Caco-2 (cell line): ENCODE measurements around the gene CFAP43. TPM values are rescaled to one million over a fixed set of nuclear protein-coding genes. Genes with fewer than 3 reads are reported as not detected.

Experiments used
- BruUV-seq: library from RNA; stranded (reverse); fragments of 400-500 nt; replicated peaks from 2 replicates; lab custom pipeline; 2021; lab: Mats Ljungman, UMichigan
- CTCF ChIA-PET: fragments of 300-600 bp; sonication (Branson Sonifier 250); formaldehyde crosslinking; loops from one replicate; lab custom pipeline; 2022; ENCODE audit warnings: antibody characterized with exemption; lab: Charles Lee
- POLR2A ChIA-PET: fragments of 300-600 bp; sonication (Branson Sonifier 250); formaldehyde crosslinking; loops from one replicate; lab custom pipeline; 2022; ENCODE audit warnings: antibody characterized with exemption; lab: Charles Lee
- DNase-seq, 2 experiments: peaks; one replicate each; pipeline versions ENCODE4 v3.0.0 to v3.0.0-alpha.2; 2020 to 2022
- H3K27me3 ChIP-seq: replicated peaks from 2 replicates; pipeline ENCODE4 v1.6.0; 2011; ENCODE audit warnings: low read length; ENCODE audit not compliant: control insufficient read depth, insufficient read depth
- H3K36me3 ChIP-seq: 2 replicates; pipeline ENCODE4 v1.5.1; 2011; ENCODE audit warnings: low read length; ENCODE audit not compliant: control insufficient read depth, insufficient read depth
- H3K4me1 ChIP-seq: fragments of 250-450 bp; sonication (Bioruptor Pico); 2 replicates; pipeline ENCODE4 v1.5.1; 2020; ENCODE audit warnings: mild to moderate bottlenecking
- H3K4me3 ChIP-seq: 2 replicates; pipeline ENCODE4 v1.5.1; 2011; ENCODE audit warnings: low read depth, mild to moderate bottlenecking, control low read depth, low read length
- H3K9me3 ChIP-seq: fragments of 250-450 bp; sonication (Bioruptor Pico); 2 replicates; pipeline ENCODE4 v1.5.1; 2020; ENCODE audit warnings: mild to moderate bottlenecking, moderate library complexity
- H3K27ac Mint-ChIP-seq: one replicate; pipeline ENCODE4 v1.8.0; 2022; ENCODE audit warnings: mixed read lengths; ENCODE audit not compliant: unreplicated experiment
- H3K27me3 Mint-ChIP-seq: one replicate; pipeline ENCODE4 v1.8.0; 2022; ENCODE audit warnings: mixed read lengths; ENCODE audit not compliant: insufficient read depth, unreplicated experiment
- H3K36me3 Mint-ChIP-seq: one replicate; pipeline ENCODE4 v1.8.0; 2022; ENCODE audit warnings: mild to moderate bottlenecking, mixed read lengths; ENCODE audit not compliant: insufficient read depth, unreplicated experiment
- H3K4me1 Mint-ChIP-seq: one replicate; pipeline ENCODE4 v1.8.0; 2022; ENCODE audit warnings: low read depth, mixed read lengths; ENCODE audit not compliant: unreplicated experiment
- H3K4me3 Mint-ChIP-seq: one replicate; pipeline ENCODE4 v1.8.0; 2022; ENCODE audit warnings: mild to moderate bottlenecking, moderate library complexity, mixed read lengths; ENCODE audit not compliant: unreplicated experiment
- H3K9me3 Mint-ChIP-seq: one replicate; pipeline ENCODE4 v1.8.0; 2022; ENCODE audit warnings: mixed read lengths; ENCODE audit not compliant: unreplicated experiment
- intact Hi-C: fragments of 100-400 bp; cut with micrococcal nuclease; formaldehyde crosslinking; loops from one replicate; pipeline ENCODE4 v1.10.0; 2022; ENCODE audit not compliant: unreplicated experiment
- total RNA-seq: library from RNA; stranded (reverse); gene quantifications from 2 replicates; pipeline ENCODE4 v1.2.3, GENCODE V29; 2022
- TF ChIP-seq, protein P1 (sequence below), 2 experiments: fragments of 200-600 bp in 1 of 2; IDR thresholded peaks; 1 replicate in 1 of 2; 2 replicates in 1 of 2; pipeline versions ENCODE4 v1.5.1 to v1.8.0; 2011 to 2022; ENCODE audit warnings: antibody characterized with exemption in 1 of 2, control low read depth in 1 of 2, inconsistent platforms in 1 of 2, low read depth in 1 of 2, low read length in 1 of 2, mild to moderate bottlenecking in 1 of 2, moderate library complexity in 1 of 2; ENCODE audit not compliant: insufficient read depth in 1 of 2, severe bottlenecking in 1 of 2, unreplicated experiment in 1 of 2

CFAP43 gene
- total RNA-seq, 1 experiment from 2014 or later: 0.52 TPM

DNA sequence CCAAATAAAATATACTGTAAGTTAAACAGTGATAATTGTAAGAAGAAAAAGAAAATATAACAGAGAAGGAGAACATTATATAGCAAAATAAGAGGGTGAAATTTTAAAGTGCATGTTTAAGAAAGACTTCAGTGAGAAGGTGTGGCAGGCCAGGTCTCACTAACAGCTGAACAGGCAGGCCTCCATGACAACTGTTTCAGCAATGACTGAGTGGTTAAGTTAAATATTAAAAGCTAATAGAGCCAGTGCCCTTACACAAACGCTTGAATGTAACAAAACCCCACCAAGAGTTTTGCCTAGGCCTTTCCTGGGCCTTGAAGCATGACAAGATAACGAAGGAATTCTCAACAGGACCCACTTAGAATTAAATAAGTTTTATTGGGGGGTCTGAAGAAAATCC lies 32.6 kb downstream of the CFAP43 start:
- CTCF ChIA-PET: interaction anchor here (1.2 kb wide), 1 partner anchor 79 kb away, joined by 3 read pairs; no protein-coding TSS in a partner anchor
- DNase-seq: no peak
- no peak overlapping the region for H3K4me3 Mint-ChIP-seq
- Histone ChIP-seq H3K4me3 (no peak overlapping the region), H3K27me3 (no peaks in the 10 kb centered on the region), H3K4me1 (peaks cover 15% of the 10 kb centered on the region), H3K9me3 (no peaks in the 10 kb centered on the region), H3K36me3 (no peaks in the 10 kb centered on the region)
- no TSS peak for BruUV-seq
- H3K4me1 Mint-ChIP-seq: peaks cover 11% of the 10 kb centered on the region
- POLR2A ChIA-PET: no interaction called here
- no peaks in the 10 kb centered on the region for H3K9me3 Mint-ChIP-seq
- H3K36me3 Mint-ChIP-seq: no peaks in the 10 kb centered on the region
- H3K27ac Mint-ChIP-seq: no peak overlapping the region
- H3K27me3 Mint-ChIP-seq: no peaks in the 10 kb centered on the region
- intact Hi-C loops: no loop called here
- TF ChIP-seq, protein P1, sequence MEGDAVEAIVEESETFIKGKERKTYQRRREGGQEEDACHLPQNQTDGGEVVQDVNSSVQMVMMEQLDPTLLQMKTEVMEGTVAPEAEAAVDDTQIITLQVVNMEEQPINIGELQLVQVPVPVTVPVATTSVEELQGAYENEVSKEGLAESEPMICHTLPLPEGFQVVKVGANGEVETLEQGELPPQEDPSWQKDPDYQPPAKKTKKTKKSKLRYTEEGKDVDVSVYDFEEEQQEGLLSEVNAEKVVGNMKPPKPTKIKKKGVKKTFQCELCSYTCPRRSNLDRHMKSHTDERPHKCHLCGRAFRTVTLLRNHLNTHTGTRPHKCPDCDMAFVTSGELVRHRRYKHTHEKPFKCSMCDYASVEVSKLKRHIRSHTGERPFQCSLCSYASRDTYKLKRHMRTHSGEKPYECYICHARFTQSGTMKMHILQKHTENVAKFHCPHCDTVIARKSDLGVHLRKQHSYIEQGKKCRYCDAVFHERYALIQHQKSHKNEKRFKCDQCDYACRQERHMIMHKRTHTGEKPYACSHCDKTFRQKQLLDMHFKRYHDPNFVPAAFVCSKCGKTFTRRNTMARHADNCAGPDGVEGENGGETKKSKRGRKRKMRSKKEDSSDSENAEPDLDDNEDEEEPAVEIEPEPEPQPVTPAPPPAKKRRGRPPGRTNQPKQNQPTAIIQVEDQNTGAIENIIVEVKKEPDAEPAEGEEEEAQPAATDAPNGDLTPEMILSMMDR (IDR thresholded peaks at IDR 0.05; ENCODE audit: insufficient read depth in 1 of 2, low read depth in 1 of 2, low read length in 1 of 2, severe bottlenecking in 1 of 2, unreplicated experiment in 1 of 2): no peak

DNA sequence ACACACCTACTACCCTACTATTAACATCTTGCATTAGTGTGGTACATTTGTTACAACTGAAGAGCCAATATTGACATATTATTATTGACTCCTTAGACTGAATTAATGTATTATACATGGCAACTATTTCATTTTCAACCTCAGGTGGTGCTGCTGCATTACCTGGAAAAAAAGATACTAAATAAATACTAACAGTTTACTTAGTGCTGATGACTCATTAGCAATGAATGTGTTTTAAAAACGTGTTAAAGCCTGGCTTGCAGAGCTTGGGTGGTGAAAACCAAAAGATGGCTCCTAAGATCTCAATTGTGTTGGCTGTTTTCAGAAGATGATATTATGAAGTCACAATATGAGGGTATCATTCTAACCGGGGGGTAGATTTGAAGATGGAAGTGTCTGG lies 34.8 kb downstream of the CFAP43 start:
- Mint-ChIP-seq H3K4me3 (no peak overlapping the region), H3K4me1 (peaks cover 11% of the 10 kb centered on the region), H3K36me3 (no peaks in the 10 kb centered on the region), H3K27me3 (no peaks in the 10 kb centered on the region), H3K27ac (no peak overlapping the region), H3K9me3 (no peaks in the 10 kb centered on the region)
- DNase-seq: peak in 1 of 2 experiments; percentile 6
- intact Hi-C loops: no loop called here
- no peaks in the 10 kb centered on the region for H3K9me3 ChIP-seq
- no peak overlapping the region for H3K4me3 ChIP-seq
- ChIA-PET POLR2A (no interaction called here), CTCF (no interaction called here)
- no TSS peak for BruUV-seq
- peaks cover 15% of the 10 kb centered on the region for H3K4me1 ChIP-seq
- H3K36me3 ChIP-seq: no peaks in the 10 kb centered on the region
- no peaks in the 10 kb centered on the region for H3K27me3 ChIP-seq
- TF ChIP-seq, protein P1 (IDR thresholded peaks at IDR 0.05; ENCODE audit: insufficient read depth in 1 of 2, low read depth in 1 of 2, low read length in 1 of 2, severe bottlenecking in 1 of 2, unreplicated experiment in 1 of 2): peak in 1 of 2 experiments; percentile 14

GRCh38 chr10:104195706-104196105 lies 36.5 kb downstream of the CFAP43 start:
- POLR2A ChIA-PET: no interaction called here
- no peak for DNase-seq
- intact Hi-C loops: no loop called here
- Mint-ChIP-seq H3K4me1 (peaks cover 6% of the 10 kb centered on the region), H3K27ac (no peak overlapping the region), H3K27me3 (peaks cover 3% of the 10 kb centered on the region), H3K9me3 (no peaks in the 10 kb centered on the region), H3K36me3 (no peaks in the 10 kb centered on the region), H3K4me3 (no peak overlapping the region)
- BruUV-seq: no TSS peak
- Histone ChIP-seq H3K4me1 (peaks cover 15% of the 10 kb centered on the region), H3K9me3 (no peaks in the 10 kb centered on the region), H3K4me3 (no peak overlapping the region), H3K36me3 (no peaks in the 10 kb centered on the region), H3K27me3 (no peaks in the 10 kb centered on the region)
- TF ChIP-seq, protein P1 (IDR thresholded peaks at IDR 0.05; ENCODE audit: insufficient read depth in 1 of 2, low read depth in 1 of 2, low read length in 1 of 2, severe bottlenecking in 1 of 2, unreplicated experiment in 1 of 2): no peak
- CTCF ChIA-PET: no interaction called here
